DND-41 (cell line): ENCODE data around the gene AP1AR.
"Not testable (repeated sequence)": the region's sequence is repeated elsewhere in the genome, so short reads cannot be mapped to it uniquely, and the experiment has no call there.

Source experiments
- ATAC-seq: fragments of 200-7000 bp; cut with Tn5 transposase; 3 replicates; pipeline ENCODE4 v1.9.1; 2021; ENCODE audit warnings: low read depth; ENCODE audit not compliant: insufficient read depth
- DNase-seq: peaks from one replicate; pipeline ENCODE4 v3.0.0-alpha.2; 2020
- H2AFZ ChIP-seq: 2 replicates; pipeline ENCODE4 v1.6.0; 2012; ENCODE audit warnings: low read depth, low read length
- H3K27ac ChIP-seq: 2 replicates; pipeline ENCODE4 v1.5.1; 2012; ENCODE audit warnings: low read length, inconsistent platforms
- H3K27me3 ChIP-seq: fragments of 200-600 bp; sonication (generic); 2 replicates; pipeline ENCODE4 v1.6.0; 2012; ENCODE audit warnings: low read length, mild to moderate bottlenecking, inconsistent platforms; ENCODE audit not compliant: insufficient read depth, poor library complexity
- H3K36me3 ChIP-seq: 2 replicates; pipeline ENCODE4 v1.5.1; 2012; ENCODE audit warnings: low read length, inconsistent platforms; ENCODE audit not compliant: insufficient read depth
- H3K4me1 ChIP-seq: 2 replicates; pipeline ENCODE4 v1.5.1; 2012; ENCODE audit warnings: mild to moderate bottlenecking, low read length; ENCODE audit not compliant: insufficient read depth
- H3K4me2 ChIP-seq: 2 replicates; pipeline ENCODE4 v1.6.0; 2012; ENCODE audit warnings: mild to moderate bottlenecking, moderate library complexity, low read length, inconsistent platforms; ENCODE audit not compliant: insufficient read depth
- H3K4me3 ChIP-seq, 2 experiments: fragments of 200-600 bp in 1 of 2; shearing (Covaris generic) in 1 of 2; 2 replicates each; pipeline ENCODE4 v1.5.1; 2012 to 2016; ENCODE audit warnings: inconsistent platforms in 2 of 2, low read length in 2 of 2, mild to moderate bottlenecking in 2 of 2, low read depth in 1 of 2, moderate library complexity in 1 of 2
- H3K79me2 ChIP-seq: 2 replicates; pipeline ENCODE4 v1.6.0; 2012; ENCODE audit warnings: low read length, inconsistent platforms; ENCODE audit not compliant: insufficient read depth
- H3K9ac ChIP-seq: 2 replicates; pipeline ENCODE4 v1.6.0; 2012; ENCODE audit warnings: low read depth, mild to moderate bottlenecking, inconsistent platforms, low read length, moderate library complexity
- H3K9me3 ChIP-seq: 2 replicates; pipeline ENCODE4 v1.5.1; 2012; ENCODE audit warnings: low read length, moderate library complexity, mild to moderate bottlenecking, inconsistent platforms; ENCODE audit not compliant: insufficient read depth, severe bottlenecking
- H4K20me1 ChIP-seq: 2 replicates; pipeline ENCODE4 v1.6.0; 2012; ENCODE audit warnings: low read length; ENCODE audit not compliant: insufficient read depth
- CTCF ChIP-seq: IDR thresholded peaks from 2 replicates; pipeline ENCODE4 v1.5.1; 2012; ENCODE audit warnings: borderline replicate concordance, low read length, moderate library complexity, mild to moderate bottlenecking; ENCODE audit not compliant: poor library complexity, severe bottlenecking; ENCODE audit errors: extremely low read depth
- EZH2 ChIP-seq: IDR thresholded peaks from 3 replicates; pipeline ENCODE4 v1.6.1; 2012; ENCODE audit warnings: borderline replicate concordance, low read depth, mild to moderate bottlenecking, moderate library complexity, low read length, inconsistent platforms; ENCODE audit not compliant: severe bottlenecking

Gene AP1AR

DNA sequence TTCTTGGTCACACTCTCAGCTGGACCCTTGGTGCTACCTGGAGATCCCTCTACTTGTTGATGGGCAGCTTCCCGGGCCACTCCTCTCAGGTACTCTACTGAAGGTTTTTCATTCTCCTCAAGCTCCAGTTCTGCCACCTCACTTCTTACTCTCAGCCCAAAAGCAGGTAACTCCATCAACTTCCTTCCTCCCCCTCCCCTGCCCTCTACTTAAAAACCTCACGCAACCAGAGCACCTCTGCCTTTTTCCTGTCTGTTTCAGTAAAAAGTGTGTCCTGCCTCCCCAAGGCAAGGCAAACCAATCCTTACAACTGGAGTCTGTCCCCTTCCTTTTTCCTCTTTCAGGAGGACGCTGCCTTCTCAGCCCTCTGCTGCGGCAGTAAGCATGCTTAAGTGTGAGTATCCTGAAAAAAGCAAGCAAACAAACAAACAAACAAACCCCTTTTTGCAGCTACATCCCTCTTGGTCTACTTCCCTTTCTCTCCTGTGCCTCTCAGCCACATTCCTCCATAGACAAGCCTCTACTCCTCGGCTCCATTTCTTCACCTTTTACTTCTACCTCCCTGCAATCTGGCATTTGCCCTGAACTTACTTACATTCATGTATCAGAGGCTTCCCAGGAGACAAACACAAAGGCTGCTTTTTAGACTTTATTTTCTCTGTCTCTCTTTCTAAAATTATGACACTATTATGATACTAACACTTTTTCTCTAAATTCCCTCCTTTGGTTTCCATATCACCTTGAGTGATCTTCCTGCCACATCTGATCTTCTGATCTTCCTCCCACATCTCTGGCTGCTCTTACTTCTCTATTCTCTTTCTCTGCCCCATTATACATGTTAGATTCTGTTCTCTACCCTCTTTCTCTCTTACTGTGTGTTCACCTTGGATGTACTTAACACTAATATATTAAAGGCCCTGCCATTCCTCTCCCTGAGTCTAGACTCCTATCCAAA, 71.0 kb downstream of the AP1AR start:
- Histone ChIP-seq H3K36me3 (peaks cover 8% of the 10 kb centered on the region; the same call in 1 of the 2 replicates), H3K9ac (no peak overlapping the region), H3K4me3 (no peak overlapping the region), H3K4me2 (no peak overlapping the region), H3K27ac (no peak overlapping the region), H3K79me2 (peaks cover 14% of the 10 kb centered on the region), H3K27me3 (no peaks in the 10 kb centered on the region), H3K4me1 (peaks cover 21% of the 10 kb centered on the region), H3K9me3 (no peaks in the 10 kb centered on the region), H4K20me1 (no peaks in the 10 kb centered on the region), H2AFZ (no peak overlapping the region)
- DNase-seq: no peak
- no peak for ATAC-seq
- TF ChIP-seq EZH2: no peak

DNA sequence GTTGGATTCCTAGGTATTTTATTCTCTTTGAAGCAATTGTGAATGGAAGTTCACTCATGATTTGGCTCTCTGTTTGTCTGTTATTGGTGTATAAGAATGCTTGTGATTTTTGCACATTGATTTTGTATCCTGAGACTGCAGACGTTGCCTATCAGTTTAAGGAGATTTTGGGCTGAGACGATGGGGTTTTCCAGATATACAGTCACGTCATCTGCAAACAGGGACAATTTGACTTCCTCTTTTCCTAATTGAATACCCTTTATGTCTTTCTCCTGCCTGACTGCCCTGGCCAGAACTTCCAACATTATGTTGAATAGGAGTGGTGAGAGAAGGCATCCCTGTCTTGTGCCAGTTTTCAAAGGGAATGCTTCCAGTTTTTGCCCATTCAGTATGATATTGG, 73.9 kb downstream of the AP1AR start:
- not testable (repeated sequence) for H3K9ac ChIP-seq

GRCh38 chr4:112309263-112309791, 77.7 kb downstream of the AP1AR start:
- not testable (repeated sequence) for H3K4me1 ChIP-seq, ATAC-seq, DNase-seq, H3K9me3 ChIP-seq, H2AFZ ChIP-seq, H3K9ac ChIP-seq, H4K20me1 ChIP-seq, H3K4me3 ChIP-seq, H3K36me3 ChIP-seq, H3K79me2 ChIP-seq, H3K27ac ChIP-seq, H3K4me2 ChIP-seq, H3K27me3 ChIP-seq

More for the DNA sequence above, 73.9 kb downstream of the AP1AR start:
- H3K36me3 ChIP-seq, H3K79me2 ChIP-seq, DNase-seq, H3K4me1 ChIP-seq, H3K4me2 ChIP-seq, H3K4me3 ChIP-seq, H3K27ac ChIP-seq, H2AFZ ChIP-seq, H3K9me3 ChIP-seq, ATAC-seq, H3K27me3 ChIP-seq, H4K20me1 ChIP-seq: not testable (repeated sequence)

GRCh38 chr4:112311516-112311915, 79.9 kb downstream of the AP1AR start:
- ATAC-seq (no peak), DNase-seq (no peak)
- no peaks in the 10 kb centered on the region for H3K4me1 ChIP-seq
- no peak overlapping the region for H3K9ac ChIP-seq
- no peak overlapping the region for H3K4me3 ChIP-seq
- H3K9me3 ChIP-seq: no peaks in the 10 kb centered on the region
- H3K27ac ChIP-seq: no peak overlapping the region
- H3K27me3 ChIP-seq: no peaks in the 10 kb centered on the region
- H3K4me2 ChIP-seq: no peak overlapping the region
- 0 out of 2 replicates have a peak, but pooled peaks cover 2% of the 10 kb centered on the region for H3K79me2 ChIP-seq
- peaks cover 7% of the 10 kb centered on the region; the same call in 1 of the 2 replicates for H3K36me3 ChIP-seq
- no peak overlapping the region for H2AFZ ChIP-seq
- no peaks in the 10 kb centered on the region for H4K20me1 ChIP-seq
- TF ChIP-seq EZH2 (no peak), CTCF (no peak)
